Smooth muscle cell (in vitro differentiated cells): ENCODE measurements around the gene BHLHA9. TPM values are rescaled to one million over a fixed set of nuclear protein-coding genes. Genes with fewer than 3 reads are reported as not detected.
"Not testable (repeated sequence)": the region's sequence is repeated elsewhere in the genome, so short reads cannot be mapped to it uniquely, and the experiment has no call there.

ENCODE experiments used
- DNase-seq: peaks from one replicate; lab custom pipeline; 2025; ENCODE audit not compliant: unreplicated experiment; lab: John Stamatoyannopoulos, UW
- H2AFZ ChIP-seq: fragments of 200-600 bp; sonication (generic); 2 replicates; pipeline ENCODE4 v1.6.0; 2016; ENCODE audit warnings: antibody characterized with exemption, low read depth, mild to moderate bottlenecking
- H3F3A ChIP-seq: fragments of 200-600 bp; sonication (generic); 2 replicates; pipeline ENCODE4 v1.6.0; 2017; ENCODE audit warnings: antibody characterized with exemption, low read depth
- H3K27ac ChIP-seq: fragments of 200-600 bp; sonication (generic); 2 replicates; pipeline ENCODE4 v1.5.1; 2016; ENCODE audit warnings: low read depth, mild to moderate bottlenecking
- H3K27me3 ChIP-seq: fragments of 200-600 bp; sonication (generic); 2 replicates; pipeline ENCODE4 v1.6.1; 2016; ENCODE audit warnings: low read depth, mild to moderate bottlenecking
- H3K36me3 ChIP-seq: fragments of 200-600 bp; sonication (generic); 2 replicates; pipeline ENCODE4 v1.5.1; 2016; ENCODE audit warnings: low read depth
- H3K4me1 ChIP-seq: fragments of 200-600 bp; sonication (generic); 2 replicates; pipeline ENCODE4 v1.5.1; 2016; ENCODE audit warnings: low read depth
- H3K4me2 ChIP-seq: fragments of 200-600 bp; sonication (generic); 2 replicates; pipeline ENCODE4 v1.6.0; 2016; ENCODE audit warnings: mild to moderate bottlenecking
- H3K4me3 ChIP-seq: fragments of 200-600 bp; sonication (generic); 2 replicates; pipeline ENCODE4 v1.5.1; 2016; ENCODE audit warnings: mild to moderate bottlenecking
- H3K79me2 ChIP-seq: fragments of 200-600 bp; sonication (generic); 2 replicates; pipeline ENCODE4 v1.6.0; 2016; ENCODE audit warnings: low read depth, mild to moderate bottlenecking
- H3K9ac ChIP-seq: fragments of 200-600 bp; sonication (generic); 2 replicates; pipeline ENCODE4 v1.6.0; 2016; ENCODE audit warnings: low read depth
- H3K9me3 ChIP-seq: fragments of 200-600 bp; sonication (generic); replicated peaks from 2 replicates; pipeline ENCODE4 v1.5.1; 2016; ENCODE audit warnings: low read depth
- H4K20me1 ChIP-seq: fragments of 200-600 bp; sonication (generic); 2 replicates; pipeline ENCODE4 v1.6.0; 2016; ENCODE audit warnings: low read depth
- CTCF ChIP-seq: fragments of 200-600 bp; sonication (generic); IDR thresholded peaks from 2 replicates; pipeline ENCODE4 v1.5.1; 2017; ENCODE audit warnings: borderline replicate concordance, mild to moderate bottlenecking, antibody characterized with exemption; ENCODE audit not compliant: insufficient read depth, poor library complexity, severe bottlenecking
- WGBS: methylation state at CpG from one replicate; pipeline ENCODE4 v1.1.7; 2016; ENCODE audit warnings: low lambda C conversion rate; 5-methylcytosine and 5-hydroxymethylcytosine counted together
- polyA plus RNA-seq: library from polyadenylated mRNA; unstranded; fragments of >200 nt; fragmentation: Nextera tagmentation; extraction: Ambion mirVana; gene quantifications from 2 replicates; pipeline ENCODE4 v1.2.1, GENCODE V29; 2016
- total RNA-seq: library from RNA; depleted of rRNA; stranded (reverse); fragments of >200 nt; gene quantifications from 2 replicates; pipeline ENCODE4 v1.2.3, GENCODE V29; 2014

Gene BHLHA9
- total and polyA plus RNA-seq, 2 experiments from 2014 or later, result not detected

GRCh38 chr17:1234455-1234854 is 35.8 kb upstream of the BHLHA9 start:
- Histone ChIP-seq H3F3A (no peaks in the 10 kb centered on the region), H3K36me3 (no peaks in the 10 kb centered on the region), H3K4me1 (peaks cover 2% of the 10 kb centered on the region), H4K20me1 (no peaks in the 10 kb centered on the region), H3K9me3 (no peaks in the 10 kb centered on the region), H3K4me3 (no peak overlapping the region), H3K79me2 (no peaks in the 10 kb centered on the region), H3K27ac (no peak overlapping the region), H3K4me2 (no peak overlapping the region), H3K9ac (no peak overlapping the region), H3K27me3 (peaks cover 32% of the 10 kb centered on the region), H2AFZ (no peak overlapping the region)
- DNase-seq, result no peak
- TF ChIP-seq CTCF, result no peak
- 88% methylated on average over 4 of the region's 4 CpGs for WGBS

GRCh38 chr17:1237471-1237870 is 32.8 kb upstream of the BHLHA9 start:
- WGBS, result 95% methylated on average over 6 of the region's 6 CpGs
- Histone ChIP-seq H3K4me2 (no peak overlapping the region), H3K4me3 (no peak overlapping the region), H3K27ac (no peak overlapping the region), H3K36me3 (no peaks in the 10 kb centered on the region), H3F3A (no peaks in the 10 kb centered on the region), H3K4me1 (no peaks in the 10 kb centered on the region), H3K79me2 (no peaks in the 10 kb centered on the region), H3K9ac (no peak overlapping the region), H4K20me1 (no peaks in the 10 kb centered on the region), H3K27me3 (peaks cover 8% of the 10 kb centered on the region), H2AFZ (no peak overlapping the region), H3K9me3 (no peaks in the 10 kb centered on the region)
- TF ChIP-seq CTCF, result no peak
- no peak for DNase-seq

GRCh38 chr17:1239210-1239609 is 31.0 kb upstream of the BHLHA9 start:
- Histone ChIP-seq H3K27me3 (peaks cover 6% of the 10 kb centered on the region), H3F3A (no peaks in the 10 kb centered on the region), H3K9me3 (no peaks in the 10 kb centered on the region), H4K20me1 (no peaks in the 10 kb centered on the region), H3K4me1 (no peaks in the 10 kb centered on the region), H3K4me3 (no peak overlapping the region), H3K4me2 (no peak overlapping the region), H3K9ac (no peak overlapping the region), H3K79me2 (no peaks in the 10 kb centered on the region), H3K27ac (no peak overlapping the region), H3K36me3 (no peaks in the 10 kb centered on the region), H2AFZ (no peak overlapping the region)
- DNase-seq, result no peak
- TF ChIP-seq CTCF, result no peak
- 65% methylated on average over 11 of the region's 11 CpGs for WGBS

- H3K27ac ChIP-seq, H3K4me1 ChIP-seq, H3F3A ChIP-seq, DNase-seq, H3K27me3 ChIP-seq, H2AFZ ChIP-seq, H4K20me1 ChIP-seq, H3K79me2 ChIP-seq, H3K36me3 ChIP-seq, H3K9me3 ChIP-seq, H3K4me3 ChIP-seq, H3K4me2 ChIP-seq, H3K9ac ChIP-seq: not testable (repeated sequence)
- 71% methylated on average over 11 of the region's 11 CpGs for WGBS
These were observed 29.8 kb upstream of the BHLHA9 start for GRCh38 chr17:1240426-1240825.
